HL-60 (cell line): ENCODE data around the gene HRH3.

Experiments
- CTCF ChIP-seq: IDR thresholded peaks from one replicate; pipeline ENCODE4 v1.5.1; 2011; ENCODE audit warnings: low read length, control low read depth, inconsistent platforms; ENCODE audit not compliant: insufficient read depth
- GABPA ChIP-seq: IDR thresholded peaks from 2 replicates; pipeline ENCODE4 v1.6.1; 2012; ENCODE audit warnings: low read depth
- POLR2AphosphoS5 ChIP-seq: IDR thresholded peaks from 2 replicates; pipeline ENCODE4 v1.6.1; 2012; ENCODE audit warnings: low read depth
- TF ChIP-seq, protein P1 (sequence below): IDR thresholded peaks from 2 replicates; pipeline ENCODE4 v1.6.1; 2012; ENCODE audit warnings: low read depth; ENCODE audit not compliant: insufficient replicate concordance

GRCh38 chr20:62177307-62177706, 42.8 kb downstream of the HRH3 start:
- TF ChIP-seq CTCF (no peak), GABPA (no peak), POLR2AphosphoS5 (no peak)
- TF ChIP-seq, protein P1, sequence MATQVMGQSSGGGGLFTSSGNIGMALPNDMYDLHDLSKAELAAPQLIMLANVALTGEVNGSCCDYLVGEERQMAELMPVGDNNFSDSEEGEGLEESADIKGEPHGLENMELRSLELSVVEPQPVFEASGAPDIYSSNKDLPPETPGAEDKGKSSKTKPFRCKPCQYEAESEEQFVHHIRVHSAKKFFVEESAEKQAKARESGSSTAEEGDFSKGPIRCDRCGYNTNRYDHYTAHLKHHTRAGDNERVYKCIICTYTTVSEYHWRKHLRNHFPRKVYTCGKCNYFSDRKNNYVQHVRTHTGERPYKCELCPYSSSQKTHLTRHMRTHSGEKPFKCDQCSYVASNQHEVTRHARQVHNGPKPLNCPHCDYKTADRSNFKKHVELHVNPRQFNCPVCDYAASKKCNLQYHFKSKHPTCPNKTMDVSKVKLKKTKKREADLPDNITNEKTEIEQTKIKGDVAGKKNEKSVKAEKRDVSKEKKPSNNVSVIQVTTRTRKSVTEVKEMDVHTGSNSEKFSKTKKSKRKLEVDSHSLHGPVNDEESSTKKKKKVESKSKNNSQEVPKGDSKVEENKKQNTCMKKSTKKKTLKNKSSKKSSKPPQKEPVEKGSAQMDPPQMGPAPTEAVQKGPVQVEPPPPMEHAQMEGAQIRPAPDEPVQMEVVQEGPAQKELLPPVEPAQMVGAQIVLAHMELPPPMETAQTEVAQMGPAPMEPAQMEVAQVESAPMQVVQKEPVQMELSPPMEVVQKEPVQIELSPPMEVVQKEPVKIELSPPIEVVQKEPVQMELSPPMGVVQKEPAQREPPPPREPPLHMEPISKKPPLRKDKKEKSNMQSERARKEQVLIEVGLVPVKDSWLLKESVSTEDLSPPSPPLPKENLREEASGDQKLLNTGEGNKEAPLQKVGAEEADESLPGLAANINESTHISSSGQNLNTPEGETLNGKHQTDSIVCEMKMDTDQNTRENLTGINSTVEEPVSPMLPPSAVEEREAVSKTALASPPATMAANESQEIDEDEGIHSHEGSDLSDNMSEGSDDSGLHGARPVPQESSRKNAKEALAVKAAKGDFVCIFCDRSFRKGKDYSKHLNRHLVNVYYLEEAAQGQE = no peak
